HepG2 (cell line): ENCODE results near the gene PSMB9. TPM values are rescaled to one million over a fixed set of nuclear protein-coding genes. Genes with fewer than 3 reads are reported as not detected.

ENCODE experiments used
- ATAC-seq: fragments of 200-7000 bp; cut with Tn5 transposase; 3 replicates; pipeline ENCODE4 v1.9.1; 2020; ENCODE audit warnings: mild to moderate bottlenecking, moderate library complexity
- BruUV-seq: library from RNA; stranded (reverse); fragments of 400-500 nt; replicated peaks from 2 replicates; lab custom pipeline; 2021; lab: Mats Ljungman, UMichigan
- CTCF ChIA-PET: fragments of 300-600 bp; formaldehyde crosslinking; extraction: SDS; loops from one replicate; lab custom pipeline; 2021; ENCODE audit warnings: low total read pairs, inconsistent platforms, low intra/inter-chr PET ratio; lab: Yijun Ruan, JAX
- POLR2A ChIA-PET: fragments of 350-600 bp; sonication (Branson Sonifier 250); formaldehyde crosslinking; loops from one replicate; lab custom pipeline; 2020; ENCODE audit warnings: antibody characterized with exemption, inconsistent platforms; lab: Yijun Ruan, JAX
- DNase-seq: peaks from one replicate; pipeline ENCODE4 v3.0.0-alpha.2; 2015; ENCODE audit warnings: low spot score
- FAIRE-seq: peaks from 3 replicates; lab custom pipeline; 2011; peaks lifted over from hg19 to GRCh38; lab: Jason Lieb, UNC
- H2AFZ ChIP-seq: one replicate; pipeline ENCODE4 v1.6.1; 2011; ENCODE audit warnings: low read length, inconsistent platforms
- H3K27ac ChIP-seq: fragments of 300-600 bp; 3 replicates; pipeline ENCODE4 v1.8.0; 2011; ENCODE audit warnings: mixed run types, mild to moderate bottlenecking, mixed read lengths, low read length, inconsistent platforms; ENCODE audit not compliant: insufficient read depth; ENCODE audit errors: extremely low read length
- H3K27me3 ChIP-seq, 2 experiments: fragments of 200-600 bp in 1 of 2; 2 replicates in 1 of 2; 3 replicates in 1 of 2; pipeline versions ENCODE4 v1.6.0 to v1.8.0; 2011; ENCODE audit warnings: low read length in 2 of 2, mild to moderate bottlenecking in 2 of 2, moderate library complexity in 2 of 2, inconsistent platforms in 1 of 2; ENCODE audit not compliant: insufficient read depth in 2 of 2, control insufficient read depth in 1 of 2
- H3K36me3 ChIP-seq, 2 experiments: fragments of 200-600 bp in 1 of 2; replicated peaks in 1 of 2; 2 replicates in 1 of 2; 3 replicates in 1 of 2; pipeline versions ENCODE4 v1.5.1 to v1.8.0; 2011; ENCODE audit warnings: low read length in 2 of 2, inconsistent platforms in 1 of 2; ENCODE audit not compliant: insufficient read depth in 2 of 2, control insufficient read depth in 1 of 2
- H3K4me1 ChIP-seq: 2 replicates; pipeline ENCODE4 v1.5.1; 2012; ENCODE audit warnings: low read length, inconsistent platforms; ENCODE audit not compliant: insufficient read depth
- H3K4me2 ChIP-seq: 2 replicates; pipeline ENCODE4 v1.6.0; 2011; ENCODE audit warnings: low read depth, low read length, inconsistent platforms
- H3K4me3 ChIP-seq, 3 experiments: fragments of 200-600 bp in 1 of 3; sonication (generic), shearing (Covaris generic) in 1 of 3; replicated peaks in 1 of 3; 2 replicates each; pipeline ENCODE4 v1.5.1; 2011 to 2016; ENCODE audit warnings: low read length in 3 of 3, inconsistent platforms in 2 of 3, low read depth in 2 of 3, mild to moderate bottlenecking in 2 of 3, control low read depth in 1 of 3, mixed read lengths in 1 of 3; ENCODE audit not compliant: insufficient read depth in 1 of 3
- H3K79me2 ChIP-seq: one replicate; pipeline ENCODE4 v1.6.1; 2011; ENCODE audit warnings: low read length, inconsistent platforms; ENCODE audit not compliant: insufficient read depth
- H3K9ac ChIP-seq: 2 replicates; pipeline ENCODE4 v1.6.0; 2011; ENCODE audit warnings: mild to moderate bottlenecking, low read depth, low read length, inconsistent platforms; ENCODE audit not compliant: insufficient read depth
- H3K9me3 ChIP-seq: 2 replicates; pipeline ENCODE4 v1.5.1; 2012; ENCODE audit warnings: mild to moderate bottlenecking, low read length
- H4K20me1 ChIP-seq: 2 replicates; pipeline ENCODE4 v1.6.0; 2011; ENCODE audit warnings: inconsistent platforms, mild to moderate bottlenecking, low read length, moderate library complexity; ENCODE audit not compliant: insufficient read depth
- EEA1 ChIP-seq: sonication (generic); formaldehyde crosslinking; IDR thresholded peaks from 2 replicates; pipeline ENCODE4 v1.5.1; 2020; ENCODE audit warnings: mild to moderate bottlenecking, missing genetic modification reagents, borderline replicate concordance
- HDAC6 ChIP-seq: fragments of 200-600 bp; sonication (generic); IDR thresholded peaks from 2 replicates; pipeline ENCODE4 v1.7.0; 2017; ENCODE audit warnings: mild to moderate bottlenecking, antibody characterized with exemption, low read length, low read depth
- SCMH1 ChIP-seq: sonication (generic); formaldehyde crosslinking; IDR thresholded peaks from 2 replicates; pipeline ENCODE4 v1.9.0; 2021; ENCODE audit warnings: missing genetic modification reagents, mild to moderate bottlenecking, borderline replicate concordance
- TBP ChIP-seq: sonication (generic); formaldehyde crosslinking; IDR thresholded peaks from 2 replicates; pipeline ENCODE4 v1.5.0; 2020; ENCODE audit warnings: missing genetic modification reagents
- ZBTB42 ChIP-seq: sonication (generic); formaldehyde crosslinking; IDR thresholded peaks from 2 replicates; pipeline ENCODE4 v1.5.0; 2020; ENCODE audit warnings: mild to moderate bottlenecking, missing genetic modification reagents
- ZNF530 ChIP-seq: sonication (generic); formaldehyde crosslinking; IDR thresholded peaks from 2 replicates; pipeline ENCODE4 v1.5.0; 2020; ENCODE audit warnings: low read depth, mild to moderate bottlenecking, missing genetic modification reagents
- ZNF572 ChIP-seq: sonication (generic); formaldehyde crosslinking; IDR thresholded peaks from 2 replicates; pipeline ENCODE4 v1.5.1; 2020; ENCODE audit warnings: mild to moderate bottlenecking, missing genetic modification reagents
- WGBS: methylation state at CpG from one replicate; pipeline ENCODE4 v1.1.6; 2017; ENCODE audit warnings: low lambda C conversion rate; 5-methylcytosine and 5-hydroxymethylcytosine counted together
- in situ Hi-C: cut with HindIII; loops from 2 replicates; pipeline ENCODE4 v1.10.0; 2017; ENCODE audit warnings: low pct_unique_long_range_greater_than_20kb; ENCODE audit not compliant: extremely low pct_ligation_motif_present
- intact Hi-C: fragments of 100-400 bp; cut with micrococcal nuclease; formaldehyde crosslinking; loops from one replicate; pipeline ENCODE4 v1.10.0; 2022; ENCODE audit not compliant: unreplicated experiment
- polyA plus RNA-seq, 8 experiments: library from polyadenylated mRNA; depleted of rRNA in 3 of 8; stranded (reverse) in 7 of 8; unstranded in 1 of 8; fragments of >200 nt; fragmentation: Illumina TruSeq in 4 of 8; extraction: Trizol in 4 of 8; gene quantifications; 2 replicates each; pipeline versions ENCODE4 v1.2.1 to v1.2.3, GENCODE V29; 2011 to 2016; ENCODE audit warnings: low read depth in 4 of 8, missing spikeins in 1 of 8, mixed read lengths in 1 of 8; ENCODE audit not compliant: insufficient read depth in 1 of 8
- total RNA-seq, 5 experiments: library from RNA; depleted of rRNA; stranded (reverse); fragments of >200 nt; fragmentation: Illumina TruSeq; extraction: Trizol; gene quantifications; 2 replicates each; pipeline ENCODE4 v1.2.3, GENCODE V29; 2016; ENCODE audit warnings: low read depth in 1 of 5
- TF ChIP-seq, protein P1 (sequence below): sonication (generic); formaldehyde crosslinking; IDR thresholded peaks from 2 replicates; pipeline ENCODE4 v1.8.0; 2022; ENCODE audit warnings: mild to moderate bottlenecking, missing genetic modification reagents

Gene PSMB9
- total and polyA plus RNA-seq, 2 of the 13 experiments (the other 11 are each of a cell fraction or from before 2014, with no cell fraction given) = 15.6 to 16.0 TPM

DNA sequence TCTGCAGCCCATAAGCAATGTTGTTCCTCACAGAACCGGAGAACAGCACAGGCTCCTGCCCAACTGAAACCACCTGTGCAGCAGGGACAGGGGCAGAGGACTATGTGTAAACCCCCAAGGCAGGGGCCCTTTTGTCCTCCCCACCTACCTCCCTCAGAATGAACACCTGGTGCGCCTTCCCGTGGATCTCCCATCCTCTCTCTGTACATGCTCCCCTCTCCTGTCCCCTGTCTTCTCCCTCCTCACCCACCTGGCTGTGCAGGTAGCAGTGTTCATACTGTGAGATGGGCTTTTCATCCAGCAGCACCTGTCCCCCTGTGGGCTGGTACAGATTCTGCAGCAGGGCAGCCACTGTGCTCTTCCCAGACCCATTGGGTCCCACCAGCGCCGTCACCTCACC is 24.0 kb upstream of the PSMB9 start:
- Histone ChIP-seq H3K4me2 (no peak overlapping the region), H2AFZ (no peak overlapping the region), H3K9ac (no peak overlapping the region), H4K20me1 (no peaks in the 10 kb centered on the region), H3K27ac (no peak overlapping the region), H3K9me3 (no peaks in the 10 kb centered on the region), H3K36me3 (peaks cover 11 to 31% of the 10 kb centered on the region in 2 experiments; a peak in 4 of 5 replicates)
- intact Hi-C loops (no loop called here), in situ Hi-C loops (loop anchor here (5.0 kb wide), 1 partner anchor 37 kb away; no protein-coding TSS in a partner anchor)
- ChIA-PET POLR2A (no interaction called here), CTCF (no interaction called here)
- no peak; the same call in 1 of the 3 replicates for ATAC-seq
- WGBS = 96% methylated on average over 5 of the region's 5 CpGs
- BruUV-seq = no TSS peak
- TF ChIP-seq ZBTB42 (CRISPR knock-in tag) = no peak
- no peak for TF ChIP-seq TBP (CRISPR knock-in tag)
- TF ChIP-seq, all 625 proteins: peak for 0
- Histone ChIP-seq H3K79me2 (no peaks in the 10 kb centered on the region), H3K4me3 (no peak overlapping the region), H3K27me3 (no peaks in the 10 kb centered on the region), H3K4me1 (no peaks in the 10 kb centered on the region)
- no peak for FAIRE-seq
- no peak for DNase-seq

DNA sequence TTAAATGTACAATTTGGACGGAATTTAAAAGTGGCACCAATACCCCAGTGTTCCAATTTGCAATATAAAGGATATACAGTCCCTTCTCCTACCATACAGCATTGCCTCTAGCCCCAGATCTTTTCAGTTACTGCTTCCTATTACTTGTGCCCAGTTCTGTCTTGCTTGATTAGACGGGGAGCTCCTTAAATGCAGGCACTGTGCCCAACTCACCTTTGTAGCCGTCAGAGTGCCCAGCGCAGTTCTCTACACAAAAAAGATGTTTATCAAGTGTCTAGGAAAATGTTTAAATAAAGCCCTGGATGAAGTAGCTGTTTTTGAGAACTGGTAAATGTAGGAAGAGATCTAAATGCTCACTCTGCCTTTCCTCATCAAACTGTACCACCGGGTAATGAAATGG is 23.1 kb upstream of the PSMB9 start:
- in situ Hi-C loops = loop anchor here (5.0 kb wide), 1 partner anchor 36 kb away; no protein-coding TSS in a partner anchor
- 91% methylated on average over 5 of the region's 5 CpGs for WGBS
- BruUV-seq = no TSS peak

More for the DNA sequence above, 23.1 kb upstream of the PSMB9 start:
- H2AFZ ChIP-seq = no peak overlapping the region
- H3K4me1 ChIP-seq = no peaks in the 10 kb centered on the region
- ChIA-PET CTCF (no interaction called here), POLR2A (no interaction called here)
- H3K4me3 ChIP-seq = no peak overlapping the region
- no peaks in the 10 kb centered on the region for H3K79me2 ChIP-seq
- no peaks in the 10 kb centered on the region for H3K9me3 ChIP-seq
- FAIRE-seq = no peak
- TF ChIP-seq HDAC6 (no peak), ZNF572 (CRISPR knock-in tag) (no peak), SCMH1 (CRISPR knock-in tag) (no peak), ZNF530 (CRISPR knock-in tag) (no peak), EEA1 (CRISPR knock-in tag) (no peak)
- TF ChIP-seq, protein P1, sequence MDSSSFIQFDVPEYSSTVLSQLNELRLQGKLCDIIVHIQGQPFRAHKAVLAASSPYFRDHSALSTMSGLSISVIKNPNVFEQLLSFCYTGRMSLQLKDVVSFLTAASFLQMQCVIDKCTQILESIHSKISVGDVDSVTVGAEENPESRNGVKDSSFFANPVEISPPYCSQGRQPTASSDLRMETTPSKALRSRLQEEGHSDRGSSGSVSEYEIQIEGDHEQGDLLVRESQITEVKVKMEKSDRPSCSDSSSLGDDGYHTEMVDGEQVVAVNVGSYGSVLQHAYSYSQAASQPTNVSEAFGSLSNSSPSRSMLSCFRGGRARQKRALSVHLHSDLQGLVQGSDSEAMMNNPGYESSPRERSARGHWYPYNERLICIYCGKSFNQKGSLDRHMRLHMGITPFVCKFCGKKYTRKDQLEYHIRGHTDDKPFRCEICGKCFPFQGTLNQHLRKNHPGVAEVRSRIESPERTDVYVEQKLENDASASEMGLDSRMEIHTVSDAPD (CRISPR knock-in tag) = no peak
- H3K27me3 ChIP-seq = no peaks in the 10 kb centered on the region
- H3K36me3 ChIP-seq = peaks cover 13 to 33% of the 10 kb centered on the region in 2 experiments; a peak in 4 of 5 replicates
- DNase-seq = no peak
- H4K20me1 ChIP-seq = no peaks in the 10 kb centered on the region
- intact Hi-C loops = no loop called here
- no peak overlapping the region for H3K9ac ChIP-seq
- H3K27ac ChIP-seq = no peak overlapping the region
- ATAC-seq = no peak
- no peak overlapping the region for H3K4me2 ChIP-seq
